Umbilical cord (tissue), 2 donors: ENCODE data around the gene TNRC6C. TPM values are rescaled to one million over a fixed set of nuclear protein-coding genes. Genes with fewer than 3 reads are reported as not detected.
A peak's percentile ranks its signal among the peaks of the same experiment; 100 is the strongest.
"Not testable (repeated sequence)": the region's sequence is repeated elsewhere in the genome, so short reads cannot be mapped to it uniquely, and the experiment has no call there.

Experiments
- DNase-seq: peaks from one replicate; pipeline ENCODE4 v3.0.0-alpha.2; 2015; ENCODE audit warnings: low spot score
- total RNA-seq: library from RNA; depleted of rRNA; stranded (reverse); fragments of >200 nt; gene quantifications from one replicate; pipeline ENCODE4 v1.2.3, GENCODE V29; 2014; ENCODE audit warnings: low replicate concordance; ENCODE audit not compliant: insufficient read depth

Gene TNRC6C
- total RNA-seq, 1 donor from 2014 or later: 8.9 TPM

DNA sequence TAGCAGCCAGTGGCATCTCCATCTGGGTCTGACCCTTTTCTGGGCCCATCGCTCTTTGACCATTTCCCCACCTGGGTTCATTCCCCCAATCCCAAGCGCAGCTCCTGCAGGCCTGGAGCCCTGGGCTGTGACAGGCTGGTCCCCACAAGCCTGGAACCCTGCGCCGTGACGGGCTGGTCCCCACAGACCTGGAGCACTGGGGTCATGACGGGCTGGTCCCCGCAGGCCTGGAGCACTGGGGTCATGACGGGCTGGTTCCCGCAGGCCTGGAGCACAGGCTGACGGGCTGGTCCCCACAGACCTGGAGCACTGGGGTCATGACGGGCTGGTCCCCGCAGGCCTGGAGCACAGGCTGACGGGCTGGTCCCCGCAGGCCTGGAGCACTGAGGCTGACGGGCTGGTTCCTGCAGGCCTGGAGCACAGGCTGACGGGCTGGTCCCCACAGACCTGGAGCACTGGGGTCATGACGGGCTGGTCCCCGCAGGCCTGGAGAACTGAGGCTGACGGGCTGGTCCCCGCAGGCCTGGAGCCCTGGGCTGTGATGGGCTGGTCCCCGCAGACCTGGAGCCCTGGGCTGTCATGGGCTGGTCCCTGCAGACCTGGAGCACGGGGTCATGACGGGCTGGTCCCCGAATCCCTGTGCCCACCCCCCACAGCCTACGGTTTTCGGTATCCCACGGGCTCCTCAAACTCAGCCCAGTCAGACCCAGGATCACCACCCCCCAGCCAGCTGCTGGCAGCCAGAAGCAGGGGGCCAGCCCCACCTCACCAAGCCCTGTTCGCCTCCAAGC lies 153.4 kb downstream of the TNRC6C start:
- DNase-seq: no peak

DNA sequence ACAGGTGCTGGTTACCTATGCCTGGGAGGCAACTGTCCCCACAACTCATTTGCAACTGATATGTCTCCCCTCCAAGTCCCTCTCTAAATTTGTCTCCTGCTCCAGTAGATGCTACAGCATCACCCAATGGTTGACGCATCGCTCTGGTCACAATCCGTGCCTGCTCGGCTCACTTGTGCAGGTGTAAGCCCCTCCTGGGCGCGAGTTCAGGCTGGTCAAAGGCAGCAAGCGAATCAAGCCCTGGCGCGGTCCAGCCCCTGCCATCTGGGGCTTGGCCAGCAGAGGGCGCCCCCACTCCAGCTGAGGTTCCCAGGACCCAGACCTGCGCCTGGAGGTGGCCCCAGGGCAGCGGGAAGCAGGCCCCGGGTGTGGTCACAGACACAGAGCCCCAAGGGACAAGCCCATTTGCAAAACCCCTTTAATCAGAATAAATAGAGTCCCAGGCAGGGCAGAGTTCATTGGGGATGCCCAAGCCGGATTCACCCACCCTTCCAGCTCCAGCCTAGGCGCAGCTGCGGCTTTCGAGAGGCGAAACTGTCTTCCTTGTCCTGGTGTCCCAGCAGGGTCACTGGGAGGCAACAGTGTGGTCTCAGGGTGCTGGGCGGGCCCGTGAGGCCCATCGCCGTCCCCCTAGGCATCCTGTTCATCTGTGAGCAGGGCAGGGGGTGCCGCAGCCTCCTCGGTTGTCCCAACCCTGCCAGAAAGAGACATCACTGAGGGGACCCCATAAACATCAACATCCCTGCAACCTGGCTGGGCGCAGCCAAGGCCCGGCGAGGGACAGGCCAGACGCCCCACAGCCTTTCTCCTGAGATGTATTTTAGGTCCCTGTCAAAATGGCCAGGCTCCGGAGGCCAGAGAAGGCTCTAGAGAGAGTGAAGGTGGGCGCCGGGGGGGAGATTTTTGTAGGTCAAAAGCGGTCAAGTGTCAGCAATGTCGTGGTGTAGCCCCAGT lies 154.3 kb downstream of the TNRC6C start:
- peak; percentile 57 for DNase-seq

DNA sequence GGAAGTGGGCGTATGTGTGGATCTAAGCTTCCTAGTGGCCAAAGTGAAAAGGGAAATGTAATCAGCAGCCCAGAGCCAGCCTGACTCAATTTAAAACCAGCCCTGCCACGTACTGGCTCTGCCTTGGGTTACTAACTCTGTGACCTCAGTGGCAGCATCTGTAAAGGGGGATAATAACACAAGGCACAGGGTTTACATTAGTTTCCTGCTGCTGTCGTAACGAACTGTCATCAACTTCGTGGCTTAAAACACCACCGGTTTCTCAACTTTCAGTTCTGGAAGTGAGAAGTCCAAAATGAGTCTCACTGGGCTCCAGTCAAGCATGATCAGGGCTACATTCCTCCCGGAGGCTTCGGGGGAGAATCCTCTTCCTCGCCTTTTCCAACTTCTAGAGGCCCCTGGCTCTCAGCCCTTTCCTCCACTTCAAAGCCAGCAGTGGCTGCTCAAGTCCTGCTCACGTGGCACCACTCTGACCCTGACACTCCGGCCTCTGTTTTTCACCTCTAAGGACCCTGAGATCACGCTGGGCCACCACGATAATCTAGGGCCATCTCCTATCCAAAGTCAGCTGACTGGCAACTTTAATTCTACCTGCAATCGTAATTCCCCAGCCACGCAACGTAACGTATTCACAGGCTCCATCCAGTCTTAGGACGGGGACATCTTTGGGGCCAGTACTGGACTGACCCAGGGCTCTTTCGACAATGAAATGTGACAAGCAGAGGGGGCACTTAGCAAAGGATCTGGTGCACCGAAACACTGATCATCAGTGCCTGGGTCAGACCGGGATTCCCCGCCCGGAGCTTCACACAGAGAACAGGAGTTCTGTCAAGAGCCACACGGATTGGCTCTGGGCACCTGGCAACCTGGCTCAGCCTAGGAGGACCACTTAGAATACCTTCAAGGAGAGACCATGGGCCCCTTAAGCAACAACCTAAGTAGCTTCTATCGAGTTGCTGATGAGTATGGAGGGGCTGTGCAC lies 155.6 kb downstream of the TNRC6C start:
- DNase-seq: no peak

DNA sequence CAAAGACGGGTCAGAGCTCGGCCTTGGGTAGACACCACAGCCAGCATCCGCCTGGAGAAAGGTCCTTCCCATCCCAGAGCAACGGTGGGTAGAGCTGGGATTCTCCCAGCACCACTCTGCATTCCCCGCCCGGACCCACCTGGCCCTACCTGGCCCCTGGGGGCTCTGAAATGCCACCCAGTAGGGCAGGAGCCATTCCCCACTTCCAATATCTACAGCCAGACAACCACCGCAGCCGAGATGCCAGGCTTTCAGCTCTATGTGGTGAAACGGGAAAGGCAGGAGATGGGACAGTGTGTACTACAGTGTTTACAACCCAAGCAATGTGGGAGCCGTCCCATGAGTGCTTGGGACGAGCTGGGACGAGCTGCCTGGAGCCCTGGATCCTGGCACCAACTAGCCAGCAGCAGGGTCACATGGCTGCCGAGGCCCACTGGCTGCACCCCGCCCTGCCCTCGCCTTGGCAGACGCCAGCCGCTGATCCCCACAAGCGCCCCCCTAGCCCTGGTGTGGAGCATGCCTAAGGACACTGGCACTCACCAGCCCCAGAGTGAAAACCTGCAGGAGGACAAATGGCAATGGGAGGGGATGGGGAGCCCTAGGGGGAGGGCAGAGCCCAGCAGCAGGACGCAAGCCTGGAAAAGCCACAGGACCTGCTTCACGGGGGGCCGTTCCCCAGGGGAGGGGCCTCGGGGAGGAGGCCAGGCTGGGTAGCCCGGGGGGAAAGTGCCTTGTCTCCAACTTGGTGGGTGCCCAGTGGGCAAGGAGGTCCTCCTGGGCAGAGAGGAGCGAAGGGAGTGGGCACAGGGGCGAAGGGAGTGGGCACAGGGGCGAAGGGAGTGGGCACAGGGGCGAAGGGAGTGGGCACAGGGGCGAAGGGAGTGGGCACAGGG lies 156.6 kb downstream of the TNRC6C start:
- DNase-seq: no peak

DNA sequence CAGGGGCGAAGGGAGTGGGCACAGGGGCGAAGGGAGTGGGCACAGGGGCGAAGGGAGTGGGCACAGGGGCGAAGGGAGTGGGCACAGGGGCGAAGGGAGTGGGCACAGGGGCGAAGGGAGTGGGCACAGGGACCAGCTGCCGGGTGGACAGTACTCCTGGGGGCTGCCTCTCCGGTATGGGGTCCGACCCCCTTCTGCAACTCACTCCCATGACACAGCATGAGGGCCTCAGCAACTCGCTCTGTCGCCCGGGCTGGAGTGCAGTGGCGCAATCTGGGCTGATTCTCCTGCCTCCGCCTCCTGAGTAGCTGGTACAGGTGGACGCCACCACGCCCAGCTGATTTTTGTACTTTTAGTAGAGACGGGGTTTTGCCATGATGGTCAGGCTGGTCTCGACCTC lies 157.3 kb downstream of the TNRC6C start:
- DNase-seq: not testable (repeated sequence)

DNA sequence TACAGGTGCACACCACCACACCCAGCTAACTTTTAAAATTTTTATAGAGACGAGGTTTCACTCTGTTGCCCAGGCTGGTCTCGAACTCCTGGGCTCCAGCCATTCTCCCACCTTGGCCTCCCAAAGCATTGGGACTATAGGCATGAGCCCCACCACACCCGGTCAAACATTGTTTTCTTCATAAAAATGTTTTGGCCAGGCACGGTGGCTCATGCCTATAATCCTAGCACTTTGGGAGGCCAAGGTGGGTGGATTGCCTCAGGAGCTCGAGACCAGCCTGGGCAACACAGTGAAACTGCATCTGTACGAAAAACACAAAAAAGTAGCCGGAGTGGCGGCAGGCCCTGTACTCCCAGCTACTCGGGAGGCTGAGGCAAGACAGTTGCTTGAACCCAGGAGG lies 157.9 kb downstream of the TNRC6C start:
- no peak for DNase-seq

- DNase-seq: no peak
Measured at GRCh38 chr17:78117027-78117981, 158.8 kb downstream of the TNRC6C start.

DNA sequence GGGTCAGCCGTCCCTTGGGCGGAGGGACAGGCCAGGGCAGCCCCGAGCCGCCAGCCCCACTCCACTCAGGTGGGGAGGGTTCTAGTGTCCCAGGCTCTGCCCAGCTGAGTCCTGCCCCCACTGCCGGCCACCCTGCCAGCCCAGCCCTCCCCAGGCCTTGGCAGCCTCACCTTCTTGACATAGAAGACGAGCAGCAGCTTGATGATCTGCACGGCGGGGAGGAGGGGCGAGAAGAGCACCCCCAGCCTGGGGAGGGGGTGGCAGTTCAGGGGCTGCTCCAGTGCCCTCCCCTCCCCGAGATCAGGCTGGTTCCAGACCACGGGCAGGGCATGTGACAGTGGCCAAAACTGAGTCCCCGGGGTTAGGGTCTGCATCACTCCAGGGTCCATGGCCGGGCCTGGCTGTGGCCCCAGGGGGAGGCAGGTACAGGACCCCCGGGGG lies 160.3 kb downstream of the TNRC6C start:
- no peak for DNase-seq

GRCh38 chr17:78120537-78120936 lies 162.0 kb downstream of the TNRC6C start:
- no peak for DNase-seq

GRCh38 chr17:78120971-78121800 lies 162.7 kb downstream of the TNRC6C start:
- no peak for DNase-seq

GRCh38 chr17:78121801-78122215 lies 163.3 kb downstream of the TNRC6C start:
- no peak for DNase-seq

DNA sequence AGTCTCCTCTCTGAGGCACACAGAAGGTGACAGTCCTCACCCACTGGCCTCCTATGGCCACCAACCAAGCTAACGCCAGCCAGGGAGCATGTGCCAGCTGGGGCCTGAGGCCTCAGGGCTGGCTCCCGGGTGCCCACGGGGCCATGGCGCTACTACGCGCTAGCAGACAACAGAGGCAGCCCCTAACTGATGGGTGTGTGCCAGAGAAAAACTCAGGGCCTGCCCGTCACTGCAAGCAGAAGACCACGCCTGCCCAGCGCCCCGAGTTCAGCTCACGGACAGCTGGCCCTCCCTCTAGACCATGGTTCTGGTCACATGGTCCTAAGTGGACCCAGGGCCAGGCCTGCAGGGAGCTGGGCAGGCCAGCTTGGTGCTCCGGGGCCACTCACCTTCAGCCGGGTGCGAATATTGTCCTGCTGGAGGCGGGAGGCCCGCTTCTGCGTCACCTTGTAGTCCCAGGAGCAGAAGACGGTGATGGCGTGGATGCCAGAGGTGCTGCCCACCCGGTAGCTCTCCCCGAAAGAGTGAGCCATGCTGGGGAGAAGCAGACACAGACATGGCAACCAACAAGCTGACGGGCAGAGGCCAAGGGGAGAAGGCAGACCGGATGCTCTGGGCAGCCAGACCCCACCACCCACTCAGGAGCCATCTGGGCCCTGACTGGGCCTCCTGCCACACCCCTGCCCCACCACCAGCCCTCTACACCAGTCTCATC lies 163.9 kb downstream of the TNRC6C start:
- no peak for DNase-seq

GRCh38 chr17:78122931-78123249 lies 164.4 kb downstream of the TNRC6C start:
- no peak for DNase-seq

DNA sequence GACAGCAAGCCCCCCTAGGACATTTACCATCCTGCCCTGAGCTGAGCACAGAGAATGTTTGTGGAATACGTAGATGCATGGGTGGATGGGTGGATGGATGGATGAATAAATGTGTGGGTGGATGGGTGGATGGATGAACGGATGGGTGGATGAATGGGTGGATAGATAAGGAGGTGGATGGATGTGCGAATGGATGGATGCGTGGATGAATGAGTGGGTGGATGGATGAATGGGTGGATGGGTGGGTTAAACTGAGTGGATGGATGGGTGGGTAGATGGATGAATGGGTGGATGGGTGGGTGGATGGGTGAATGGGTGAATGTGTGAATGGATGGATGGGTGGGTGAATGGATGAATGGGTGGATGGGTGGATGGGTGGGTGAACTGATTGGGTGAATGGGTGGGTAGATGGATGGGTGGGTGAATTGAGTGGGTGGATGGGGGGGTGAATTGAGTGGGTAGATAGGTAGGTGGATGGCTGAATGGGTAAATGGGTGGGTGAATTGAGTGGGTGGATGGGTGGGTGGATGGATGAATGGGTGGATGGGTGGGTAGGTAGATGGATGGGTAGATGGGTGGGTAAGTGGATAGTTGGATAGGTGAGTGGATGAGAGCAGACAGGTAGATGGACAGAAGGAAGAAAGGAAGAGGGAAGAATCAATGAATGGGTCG lies 164.9 kb downstream of the TNRC6C start:
- DNase-seq: no peak

- DNase-seq: no peak
Measured at GRCh38 chr17:78124081-78124835, 165.8 kb downstream of the TNRC6C start.

DNA sequence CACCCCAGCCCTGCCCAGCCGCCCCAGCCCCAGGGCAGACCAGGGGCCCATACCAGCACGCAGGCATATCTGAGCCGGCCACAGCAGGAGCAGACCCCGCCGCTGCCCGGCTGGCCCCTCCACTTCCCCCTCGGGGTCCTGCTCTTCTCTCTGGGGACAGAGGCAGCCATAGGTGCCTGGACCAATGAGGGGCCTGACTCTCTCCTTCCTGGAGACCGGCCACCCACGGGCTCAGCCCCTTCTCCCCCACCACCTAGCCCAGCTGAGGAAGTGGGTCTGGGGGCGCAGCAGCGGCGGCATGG lies 166.3 kb downstream of the TNRC6C start:
- no peak for DNase-seq
